ENCODE data around the gene DENND1A. TPM values are rescaled to one million over a fixed set of nuclear protein-coding genes. Genes with fewer than 3 reads are reported as not detected.
"Not testable (repeated sequence)": the region's sequence is repeated elsewhere in the genome, so short reads cannot be mapped to it uniquely, and the experiment has no call there.

DENND1A gene
- total RNA-seq, 1 experiment from 2014 or later: 13.0 TPM

DNA sequence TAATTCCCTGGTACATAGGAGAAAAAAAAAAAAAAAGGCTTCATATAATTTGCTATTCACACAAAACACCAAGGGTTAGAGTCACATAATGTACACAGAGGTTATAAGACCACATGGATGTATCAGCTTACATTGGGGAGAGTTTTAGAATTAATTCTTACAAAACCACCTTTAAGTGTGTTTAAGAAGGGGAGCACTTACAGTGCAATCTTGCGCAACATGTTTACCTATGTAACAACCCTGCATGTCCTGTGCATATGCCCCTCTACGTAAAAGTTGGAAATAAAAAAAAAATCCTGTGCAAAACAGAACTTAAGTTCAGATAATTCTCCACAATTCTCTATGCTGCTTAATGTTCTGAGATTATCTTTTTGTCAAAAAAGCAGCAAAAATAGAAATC lies 190.0 kb downstream of the DENND1A start:
- Mint-ChIP-seq H3K4me3 (ENCODE audit: low read depth, unreplicated experiment) (no peak overlapping the region), H3K36me3 (ENCODE audit: insufficient read depth, unreplicated experiment) (no peaks in the 10 kb centered on the region), H3K9me3 (ENCODE audit: low read depth, unreplicated experiment) (no peaks in the 10 kb centered on the region), H3K4me1 (ENCODE audit: low read depth, unreplicated experiment) (no peaks in the 10 kb centered on the region), H3K27me3 (ENCODE audit: unreplicated experiment) (no peaks in the 10 kb centered on the region), H3K27ac (ENCODE audit: unreplicated experiment) (no peak overlapping the region)
- intact Hi-C loops (cut with micrococcal nuclease; ENCODE audit: unreplicated experiment): no loop called here
- DNase-seq: no peak
- CTCF ChIA-PET: no interaction called here
- TF ChIP-seq, protein P1, sequence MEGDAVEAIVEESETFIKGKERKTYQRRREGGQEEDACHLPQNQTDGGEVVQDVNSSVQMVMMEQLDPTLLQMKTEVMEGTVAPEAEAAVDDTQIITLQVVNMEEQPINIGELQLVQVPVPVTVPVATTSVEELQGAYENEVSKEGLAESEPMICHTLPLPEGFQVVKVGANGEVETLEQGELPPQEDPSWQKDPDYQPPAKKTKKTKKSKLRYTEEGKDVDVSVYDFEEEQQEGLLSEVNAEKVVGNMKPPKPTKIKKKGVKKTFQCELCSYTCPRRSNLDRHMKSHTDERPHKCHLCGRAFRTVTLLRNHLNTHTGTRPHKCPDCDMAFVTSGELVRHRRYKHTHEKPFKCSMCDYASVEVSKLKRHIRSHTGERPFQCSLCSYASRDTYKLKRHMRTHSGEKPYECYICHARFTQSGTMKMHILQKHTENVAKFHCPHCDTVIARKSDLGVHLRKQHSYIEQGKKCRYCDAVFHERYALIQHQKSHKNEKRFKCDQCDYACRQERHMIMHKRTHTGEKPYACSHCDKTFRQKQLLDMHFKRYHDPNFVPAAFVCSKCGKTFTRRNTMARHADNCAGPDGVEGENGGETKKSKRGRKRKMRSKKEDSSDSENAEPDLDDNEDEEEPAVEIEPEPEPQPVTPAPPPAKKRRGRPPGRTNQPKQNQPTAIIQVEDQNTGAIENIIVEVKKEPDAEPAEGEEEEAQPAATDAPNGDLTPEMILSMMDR (IDR thresholded peaks at IDR 0.05; ENCODE audit: unreplicated experiment): no peak
- no TSS peak for BruUV-seq (replicated peaks)

DNA sequence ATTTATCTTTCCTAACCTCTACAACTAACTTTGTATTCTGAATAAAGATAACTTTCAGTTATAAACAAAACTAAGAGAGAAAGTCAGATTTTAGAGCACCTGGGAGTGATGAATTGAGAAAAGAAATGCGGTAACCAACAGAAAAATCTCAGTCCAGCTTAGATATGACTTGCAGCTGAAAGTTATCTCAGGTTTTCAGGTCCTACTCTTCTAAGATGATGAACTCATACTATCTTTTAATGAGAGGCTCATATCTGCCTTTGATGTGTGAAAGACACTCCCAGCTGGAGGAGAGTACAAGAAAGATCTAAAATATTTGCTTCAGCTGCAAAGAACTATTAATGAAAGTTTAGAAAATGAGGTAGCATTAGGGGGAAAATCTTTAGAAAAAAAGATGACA lies 190.5 kb downstream of the DENND1A start:
- CTCF ChIA-PET: no interaction called here

DNA sequence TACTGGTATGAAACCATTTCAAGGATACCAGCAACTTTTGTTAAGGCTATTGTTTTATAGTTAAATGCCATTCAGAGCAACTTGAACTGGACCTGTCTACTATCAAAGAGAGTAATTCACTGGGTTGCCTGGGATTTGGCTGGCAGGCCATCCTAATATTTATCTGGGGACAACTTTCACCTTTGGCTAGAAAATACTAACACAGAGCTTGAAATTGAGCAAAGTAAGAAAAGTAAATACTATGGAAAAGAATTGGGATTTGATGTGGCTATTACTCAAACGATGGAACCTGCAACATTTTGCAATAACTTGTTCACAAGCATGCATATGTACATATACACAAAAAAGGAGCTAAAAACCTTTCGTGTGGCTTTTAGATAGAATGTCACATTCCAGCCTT lies 191.3 kb downstream of the DENND1A start:
- Mint-ChIP-seq H3K27me3 (ENCODE audit: unreplicated experiment) (no peaks in the 10 kb centered on the region), H3K4me1 (ENCODE audit: low read depth, unreplicated experiment) (no peaks in the 10 kb centered on the region), H3K9me3 (ENCODE audit: low read depth, unreplicated experiment) (no peaks in the 10 kb centered on the region), H3K4me3 (ENCODE audit: low read depth, unreplicated experiment) (no peak overlapping the region), H3K27ac (ENCODE audit: unreplicated experiment) (no peak overlapping the region), H3K36me3 (ENCODE audit: insufficient read depth, unreplicated experiment) (no peaks in the 10 kb centered on the region)
- intact Hi-C loops (cut with micrococcal nuclease; ENCODE audit: unreplicated experiment): no loop called here
- CTCF ChIA-PET: no interaction called here
- BruUV-seq (replicated peaks): no TSS peak
- TF ChIP-seq, protein P1 (IDR thresholded peaks at IDR 0.05; ENCODE audit: unreplicated experiment): no peak
- no peak for DNase-seq

More for the DNA sequence above, 190.5 kb downstream of the DENND1A start:
- Mint-ChIP-seq H3K27ac (ENCODE audit: unreplicated experiment) (no peak overlapping the region), H3K4me3 (ENCODE audit: low read depth, unreplicated experiment) (no peak overlapping the region), H3K27me3 (ENCODE audit: unreplicated experiment) (no peaks in the 10 kb centered on the region), H3K4me1 (ENCODE audit: low read depth, unreplicated experiment) (no peaks in the 10 kb centered on the region), H3K9me3 (ENCODE audit: low read depth, unreplicated experiment) (no peaks in the 10 kb centered on the region), H3K36me3 (ENCODE audit: insufficient read depth, unreplicated experiment) (no peaks in the 10 kb centered on the region)
- intact Hi-C loops (cut with micrococcal nuclease; ENCODE audit: unreplicated experiment): no loop called here
- TF ChIP-seq, protein P1 (IDR thresholded peaks at IDR 0.05; ENCODE audit: unreplicated experiment): no peak
- no peak for DNase-seq
- BruUV-seq (replicated peaks): no TSS peak

DNA sequence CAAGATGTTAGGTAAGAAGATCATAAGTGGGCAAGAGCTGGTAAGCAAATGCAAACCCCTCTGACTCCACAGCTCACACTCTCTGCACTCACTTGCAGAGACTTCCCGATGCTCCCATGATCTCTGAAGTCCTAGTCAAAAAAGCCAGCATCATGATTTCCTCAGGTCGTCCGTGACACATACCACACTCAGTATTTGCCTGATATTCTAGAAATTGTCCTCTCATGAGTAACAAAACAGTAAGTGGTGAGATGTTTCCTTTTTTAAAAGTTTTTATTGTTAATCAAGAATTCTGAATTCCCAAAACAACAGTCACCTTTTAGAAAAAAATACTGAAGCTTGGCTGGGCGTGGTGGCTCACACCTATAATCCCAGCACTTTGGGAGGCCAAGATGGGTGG lies 194.6 kb downstream of the DENND1A start:
- no peaks in the 10 kb centered on the region for H3K27me3 Mint-ChIP-seq (ENCODE audit: unreplicated experiment)
- TF ChIP-seq, protein P1 (IDR thresholded peaks at IDR 0.05; ENCODE audit: unreplicated experiment): no peak
- no peak for DNase-seq
- H3K4me1 Mint-ChIP-seq (ENCODE audit: low read depth, unreplicated experiment): no peaks in the 10 kb centered on the region
- H3K36me3 Mint-ChIP-seq (ENCODE audit: insufficient read depth, unreplicated experiment): no peaks in the 10 kb centered on the region
- H3K9me3 Mint-ChIP-seq (ENCODE audit: low read depth, unreplicated experiment): no peaks in the 10 kb centered on the region
- CTCF ChIA-PET: no interaction called here
- H3K4me3 Mint-ChIP-seq (ENCODE audit: low read depth, unreplicated experiment): no peak overlapping the region
- no peak overlapping the region for H3K27ac Mint-ChIP-seq (ENCODE audit: unreplicated experiment)
- BruUV-seq (replicated peaks): no TSS peak
- intact Hi-C loops (cut with micrococcal nuclease; ENCODE audit: unreplicated experiment): no loop called here

DNA sequence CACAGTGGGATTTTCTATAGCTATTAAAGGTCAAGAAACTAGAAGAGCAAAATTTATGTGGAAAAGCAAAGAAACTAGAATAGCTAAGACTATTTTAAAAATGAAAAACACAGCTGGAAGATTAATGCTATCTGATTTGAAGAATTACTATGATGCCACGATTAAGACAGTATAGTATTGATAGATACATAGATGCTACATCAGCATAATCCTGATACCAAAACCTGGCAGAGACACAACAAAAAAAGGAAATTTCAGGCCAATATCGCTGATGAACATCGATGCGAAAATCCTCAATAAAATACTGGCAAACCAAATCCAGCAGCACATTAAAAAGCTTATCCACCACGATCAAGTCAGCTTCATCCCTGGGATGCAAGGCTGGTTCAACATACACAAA lies 201.4 kb downstream of the DENND1A start:
- not testable (repeated sequence) for BruUV-seq (replicated peaks); H3K36me3 Mint-ChIP-seq (ENCODE audit: insufficient read depth, unreplicated experiment)

More for the DNA sequence above, 201.4 kb downstream of the DENND1A start:
- CTCF ChIA-PET; H3K9me3 Mint-ChIP-seq (ENCODE audit: low read depth, unreplicated experiment); DNase-seq; H3K27ac Mint-ChIP-seq (ENCODE audit: unreplicated experiment); H3K4me1 Mint-ChIP-seq (ENCODE audit: low read depth, unreplicated experiment); intact Hi-C loops (cut with micrococcal nuclease; ENCODE audit: unreplicated experiment); H3K27me3 Mint-ChIP-seq (ENCODE audit: unreplicated experiment); H3K4me3 Mint-ChIP-seq (ENCODE audit: low read depth, unreplicated experiment): not testable (repeated sequence)

All from Calu3 (cell line).